GM12873 (cell line): ENCODE data around the gene MIGA2.

Source experiments
- CTCF ChIP-seq: IDR thresholded peaks from 2 replicates; pipeline ENCODE4 v1.5.1; 2012; ENCODE audit warnings: low read depth, mild to moderate bottlenecking, moderate library complexity, low read length, control low read depth; ENCODE audit not compliant: insufficient read depth; ENCODE audit errors: missing control alignments

The MIGA2 gene

GRCh38 chr9:129012893-129013448, 23.5 kb upstream of the MIGA2 start:
- no peak for TF ChIP-seq CTCF

GRCh38 chr9:129013674-129014073, 22.8 kb upstream of the MIGA2 start:
- TF ChIP-seq CTCF: no peak

- no peak for TF ChIP-seq CTCF
These were observed 22.3 kb upstream of the MIGA2 start for GRCh38 chr9:129014124-129014523.

GRCh38 chr9:129014608-129015007, 21.8 kb upstream of the MIGA2 start:
- no peak for TF ChIP-seq CTCF

GRCh38 chr9:129021091-129021490, 15.3 kb upstream of the MIGA2 start:
- TF ChIP-seq CTCF: no peak

GRCh38 chr9:129022037-129022436, 14.4 kb upstream of the MIGA2 start:
- TF ChIP-seq CTCF: no peak

GRCh38 chr9:129023036-129023907, 13.2 kb upstream of the MIGA2 start:
- no peak for TF ChIP-seq CTCF
